GM12878 (cell line): ENCODE results near the gene NLRC3. TPM values are rescaled to one million over a fixed set of nuclear protein-coding genes. Genes with fewer than 3 reads are reported as not detected.

Source experiments
- ATAC-seq: fragments of 200-7000 bp; cut with Tn5 transposase; 3 replicates; pipeline ENCODE4 v1.9.1; 2020; ENCODE audit warnings: mild to moderate bottlenecking, moderate library complexity
- BruUV-seq: library from RNA; stranded (reverse); fragments of 400-500 nt; replicated peaks from 2 replicates; lab custom pipeline; 2021; lab: Mats Ljungman, UMichigan
- CTCF ChIA-PET: fragments of 300-600 bp; sonication (Branson Sonifier 250); formaldehyde crosslinking; extraction: SDS; loops from one replicate; lab custom pipeline; 2021; ENCODE audit warnings: inconsistent platforms; lab: Yijun Ruan, JAX
- POLR2A ChIA-PET: fragments of 350-600 bp; formaldehyde crosslinking; extraction: SDS; loops from one replicate; lab custom pipeline; 2021; ENCODE audit warnings: inconsistent platforms; lab: Charles Lee
- RAD21 ChIA-PET: fragments of 300-600 bp; sonication (Branson Sonifier 250); formaldehyde crosslinking; loops from one replicate; lab custom pipeline; 2023; ENCODE audit warnings: antibody characterized with exemption; ENCODE audit not compliant: unreplicated experiment; lab: Charles Lee
- SMC1A ChIA-PET: fragments of 300-600 bp; sonication (Branson Sonifier 250); formaldehyde crosslinking; loops from one replicate; lab custom pipeline; 2023; ENCODE audit not compliant: unreplicated experiment, uncharacterized antibody; lab: Charles Lee
- DNase-seq: peaks from one replicate; pipeline ENCODE4 v3.0.0-alpha.2; 2011; ENCODE audit warnings: low read depth, low spot score
- FAIRE-seq: peaks from 3 replicates; lab custom pipeline; 2011; peaks lifted over from hg19 to GRCh38; lab: Jason Lieb, UNC
- H2AFZ ChIP-seq: 2 replicates; pipeline ENCODE4 v1.6.0; 2011; ENCODE audit warnings: low read depth, low read length, control low read depth; ENCODE audit not compliant: control insufficient read depth
- H3K27ac ChIP-seq: 2 replicates; pipeline ENCODE4 v1.5.1; 2011; ENCODE audit warnings: control low read depth; ENCODE audit not compliant: control insufficient read depth, insufficient read depth
- H3K27me3 ChIP-seq, 2 experiments: replicated peaks in 1 of 2; 2 replicates each; pipeline versions ENCODE4 v1.6.0 to v1.6.1; 2011; ENCODE audit warnings: low read length in 1 of 2; ENCODE audit not compliant: control insufficient read depth in 2 of 2, insufficient read depth in 2 of 2
- H3K36me3 ChIP-seq, 2 experiments: 2 replicates each; pipeline ENCODE4 v1.5.1; 2011; ENCODE audit warnings: low read length in 1 of 2; ENCODE audit not compliant: control insufficient read depth in 2 of 2, insufficient read depth in 2 of 2
- H3K4me1 ChIP-seq: 2 replicates; pipeline ENCODE4 v1.6.1; 2011; ENCODE audit warnings: mild to moderate bottlenecking, low read length, moderate library complexity, mixed read lengths; ENCODE audit not compliant: control insufficient read depth, insufficient read depth
- H3K4me2 ChIP-seq: 2 replicates; pipeline ENCODE4 v1.6.0; 2011; ENCODE audit warnings: control low read depth; ENCODE audit not compliant: control insufficient read depth, insufficient read depth
- H3K4me3 ChIP-seq: fragments of 200-600 bp; sonication (generic); 2 replicates; pipeline ENCODE4 v1.5.1; 2016
- H3K79me2 ChIP-seq: 2 replicates; pipeline ENCODE4 v1.6.0; 2011; ENCODE audit warnings: low read length; ENCODE audit not compliant: control insufficient read depth, insufficient read depth
- H3K9ac ChIP-seq: 2 replicates; pipeline ENCODE4 v1.8.0; 2011; ENCODE audit warnings: low read length, control low read depth, mixed read lengths; ENCODE audit not compliant: control insufficient read depth, insufficient read depth
- H3K9me3 ChIP-seq: replicated peaks from 3 replicates; pipeline ENCODE4 v1.5.1; 2011; ENCODE audit warnings: mild to moderate bottlenecking, low read length; ENCODE audit not compliant: control insufficient read depth, insufficient read depth
- H4K20me1 ChIP-seq: 2 replicates; pipeline ENCODE4 v1.6.0; 2011; ENCODE audit not compliant: control insufficient read depth, insufficient read depth
- BCLAF1 ChIP-seq: fragments of 450-650 bp; IDR thresholded peaks from 2 replicates; pipeline ENCODE4 v1.6.1; 2017; ENCODE audit warnings: antibody characterized with exemption, mild to moderate bottlenecking, moderate library complexity
- CEBPB ChIP-seq, 2 experiments: fragments of 150-350 bp in 1 of 2; IDR thresholded peaks; 2 replicates each; pipeline ENCODE4 v1.6.1; 2012 to 2014; ENCODE audit warnings: low read depth in 2 of 2, low read length in 2 of 2, borderline replicate concordance in 1 of 2, inconsistent platforms in 1 of 2
- CREB1 ChIP-seq: IDR thresholded peaks from 2 replicates; pipeline ENCODE4 v1.6.1; 2012; ENCODE audit warnings: low read depth, mild to moderate bottlenecking, inconsistent platforms
- E2F4 ChIP-seq: IDR thresholded peaks from 2 replicates; pipeline ENCODE4 v1.6.1; 2012; ENCODE audit warnings: low read depth, low read length, improper control_type of control experiment
- EP300 ChIP-seq, 2 experiments: fragments of 150-350 bp in 1 of 2; IDR thresholded peaks; 2 replicates each; pipeline ENCODE4 v1.6.1; 2011 to 2012; ENCODE audit warnings: low read depth in 2 of 2, low read length in 2 of 2, borderline replicate concordance in 1 of 2, improper control_type of control experiment in 1 of 2, inconsistent platforms in 1 of 2; ENCODE audit not compliant: control insufficient read depth in 1 of 2
- GABPA ChIP-seq: IDR thresholded peaks from 2 replicates; pipeline ENCODE4 v1.6.1; 2014; ENCODE audit warnings: antibody characterized with exemption, low read depth, mild to moderate bottlenecking, inconsistent platforms
- IKZF1 ChIP-seq: fragments of 450-650 bp; conservative IDR thresholded peaks from 2 replicates; pipeline ENCODE4 v1.6.1; 2017; ENCODE audit warnings: antibody characterized with exemption, mild to moderate bottlenecking
- NR2F1 ChIP-seq: fragments of 450-650 bp; conservative IDR thresholded peaks from 2 replicates; pipeline ENCODE4 v1.6.1; 2017; ENCODE audit warnings: mild to moderate bottlenecking
- SRF ChIP-seq, 2 experiments: IDR thresholded peaks; 2 replicates each; pipeline ENCODE4 v1.6.1; 2011; ENCODE audit warnings: low read depth in 2 of 2, low read length in 2 of 2, mild to moderate bottlenecking in 1 of 2, moderate library complexity in 1 of 2
- SUZ12 ChIP-seq: fragments of 200-600 bp; sonication (generic); IDR thresholded peaks from one replicate; pipeline ENCODE4 v1.6.1; 2018; ENCODE audit warnings: antibody characterized with exemption, mild to moderate bottlenecking; ENCODE audit not compliant: unreplicated experiment
- ZNF687 ChIP-seq: fragments of 450-650 bp; IDR thresholded peaks from 2 replicates; pipeline ENCODE4 v1.6.1; 2017; ENCODE audit warnings: mild to moderate bottlenecking, moderate library complexity
- ZSCAN29 ChIP-seq: fragments of 450-650 bp; IDR thresholded peaks from 2 replicates; pipeline ENCODE4 v1.6.1; 2017; ENCODE audit warnings: mild to moderate bottlenecking, moderate library complexity
- WGBS: methylation state at CpG from one replicate; pipeline ENCODE4 v1.1.6; 2016; ENCODE audit warnings: low lambda C conversion rate; ENCODE audit not compliant: insufficient replicate concordance, insufficient coverage; ENCODE audit errors: missing lambda C conversion rate; 5-methylcytosine and 5-hydroxymethylcytosine counted together
- in situ Hi-C: fragments of 300-500 bp; cut with MboI; formaldehyde crosslinking; loops from 9 replicates; pipeline ENCODE4 v1.14.3; 2018; ENCODE audit warnings: mixed read lengths
- intact Hi-C: fragments of 100-400 bp; cut with micrococcal nuclease; formaldehyde crosslinking; loops from one replicate; pipeline ENCODE4 v1.14.2; 2022; ENCODE audit not compliant: unreplicated experiment
- polyA plus RNA-seq, 11 experiments: library from polyadenylated mRNA; depleted of rRNA in 4 of 11; unstranded in 6 of 11; stranded (reverse) in 5 of 11; fragments of >200 nt; fragmentation: Nextera tagmentation in 4 of 11; fragmentation: Illumina TruSeq in 1 of 11; extraction: Ambion mirVana in 4 of 11; extraction: Trizol in 1 of 11; gene quantifications; 1 replicate in 1 of 11; 2 replicates in 10 of 11; pipeline versions ENCODE4 v1.2.1 to v1.2.3, GENCODE V29; 2011 to 2016; ENCODE audit warnings: inconsistent platforms in 2 of 11, missing spikeins in 2 of 11, low read depth in 1 of 11
- total RNA-seq, 4 experiments: library from RNA; depleted of rRNA in 3 of 4; stranded (reverse); fragments of >200 nt in 3 of 4; fragmentation: Illumina TruSeq in 1 of 4; extraction: Trizol in 1 of 4; gene quantifications; 2 replicates each; pipeline versions ENCODE4 v1.2.1 to v1.2.3, GENCODE V29; 2013 to 2021
- TF ChIP-seq, protein P1 (sequence below): IDR thresholded peaks from 2 replicates; pipeline ENCODE4 v1.6.1; 2011; ENCODE audit warnings: borderline replicate concordance, low read depth, mild to moderate bottlenecking, moderate library complexity, mixed read lengths, low read length; ENCODE audit not compliant: insufficient read depth; ENCODE audit errors: extremely low read length

NLRC3 gene
- total and polyA plus RNA-seq, 10 of the 15 experiments (the other 5 are each of a cell fraction or from before 2014, with no cell fraction given) = 2.2 to 17.8 (median 7.6) TPM

DNA sequence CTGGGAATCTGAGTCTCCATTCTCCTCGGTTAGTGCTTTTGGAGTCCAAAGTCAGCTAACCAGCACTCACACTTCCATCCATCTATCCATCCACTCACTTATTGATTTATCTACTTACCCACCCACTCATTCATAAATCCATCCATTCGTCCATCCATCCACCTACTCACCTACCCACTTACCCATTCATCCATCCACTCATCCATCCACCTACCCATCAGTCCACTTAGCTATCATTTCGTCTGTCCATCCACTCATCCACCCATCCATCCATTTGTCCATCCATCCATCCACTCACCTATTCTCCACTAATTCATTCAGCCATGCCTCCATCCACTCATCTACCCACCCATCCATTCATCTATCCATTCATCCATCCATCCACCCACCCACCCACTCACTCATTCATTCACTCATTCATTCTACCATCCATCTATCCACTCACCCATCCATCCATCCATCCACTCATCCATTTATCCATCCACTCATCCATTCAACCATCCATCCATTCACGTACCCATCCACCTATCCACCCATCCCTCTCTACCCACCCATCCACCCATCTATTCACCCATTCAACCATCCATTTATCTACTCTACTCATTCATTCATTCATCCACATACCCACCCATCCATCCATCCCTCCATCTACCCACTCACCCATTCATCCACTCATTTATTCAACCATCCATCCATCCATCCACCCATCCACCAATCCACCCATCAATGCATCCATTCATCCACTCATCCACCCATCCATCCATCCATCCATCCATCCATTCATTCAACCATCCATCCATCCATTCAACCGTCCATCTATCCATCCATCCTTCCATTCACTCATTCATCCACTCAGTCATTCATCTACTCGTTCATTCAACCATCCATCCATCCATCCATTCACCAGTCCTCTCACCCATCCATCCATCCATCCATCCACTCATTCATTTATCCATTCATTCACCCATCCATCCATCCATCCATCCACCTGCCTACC is 26.1 kb downstream of the NLRC3 start:
- CTCF ChIA-PET = no interaction called here
- RAD21 ChIA-PET = no interaction called here
- SMC1A ChIA-PET = no interaction called here
- H3K4me2 ChIP-seq = no peak overlapping the region
- H4K20me1 ChIP-seq = no peaks in the 10 kb centered on the region
- H3K79me2 ChIP-seq = no peaks in the 10 kb centered on the region
- DNase-seq (no peak), FAIRE-seq (no peak), ATAC-seq (no peak)
- H3K27me3 ChIP-seq = no peaks in the 10 kb centered on the region
- H3K27ac ChIP-seq = no peak overlapping the region
- H3K4me3 ChIP-seq = no peak overlapping the region
- H3K36me3 ChIP-seq = peaks cover 0 to 8% of the 10 kb centered on the region in 2 experiments; a peak in 3 of 4 replicates
- in situ Hi-C loops (no loop called here), intact Hi-C loops (no loop called here)
- 93% methylated on average over 6 of the region's 6 CpGs for WGBS
- H3K9ac ChIP-seq = no peak overlapping the region
- H3K4me1 ChIP-seq = peaks cover 3% of the 10 kb centered on the region; the same call in 1 of the 2 replicates
- POLR2A ChIA-PET = no interaction called here
- no peak overlapping the region for H2AFZ ChIP-seq
- BruUV-seq = no TSS peak
- H3K9me3 ChIP-seq = no peaks in the 10 kb centered on the region
- no peak for TF ChIP-seq E2F4
- TF ChIP-seq ZNF687 = no peak
- TF ChIP-seq BCLAF1 = no peak
- no peak for TF ChIP-seq SUZ12
- TF ChIP-seq EP300 (IDR thresholded peaks at IDR 0.05; ENCODE audit: borderline replicate concordance in 1 of 2, control insufficient read depth in 1 of 2, low read depth in 2 of 2, low read length in 2 of 2) = no peak
- no peak for TF ChIP-seq GABPA
- no peak for TF ChIP-seq IKZF1
- TF ChIP-seq ZSCAN29 = no peak
- TF ChIP-seq, protein P1, sequence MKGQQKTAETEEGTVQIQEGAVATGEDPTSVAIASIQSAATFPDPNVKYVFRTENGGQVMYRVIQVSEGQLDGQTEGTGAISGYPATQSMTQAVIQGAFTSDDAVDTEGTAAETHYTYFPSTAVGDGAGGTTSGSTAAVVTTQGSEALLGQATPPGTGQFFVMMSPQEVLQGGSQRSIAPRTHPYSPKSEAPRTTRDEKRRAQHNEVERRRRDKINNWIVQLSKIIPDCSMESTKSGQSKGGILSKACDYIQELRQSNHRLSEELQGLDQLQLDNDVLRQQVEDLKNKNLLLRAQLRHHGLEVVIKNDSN = no peak
- no peak for TF ChIP-seq NR2F1
- TF ChIP-seq CEBPB (IDR thresholded peaks at IDR 0.05; ENCODE audit: borderline replicate concordance in 1 of 2, low read depth in 2 of 2, low read length in 2 of 2) = no peak
- TF ChIP-seq CREB1 = no peak
- no peak for TF ChIP-seq SRF (IDR thresholded peaks at IDR 0.05; ENCODE audit: low read depth in 2 of 2, low read length in 2 of 2)
